Esophagus (tissue), 2 donors: ENCODE measurements around the gene GLI2. TPM values are rescaled to one million over a fixed set of nuclear protein-coding genes. Genes with fewer than 3 reads are reported as not detected.

Source experiments
- H3K27ac ChIP-seq, 2 donors: one replicate each; pipeline ENCODE4 v1.5.1; 2013; ENCODE audit warnings: low read depth in 2 of 2, mild to moderate bottlenecking in 2 of 2, inconsistent platforms in 1 of 2, low read length in 1 of 2, moderate library complexity in 1 of 2
- H3K27me3 ChIP-seq, 2 donors: one replicate each; pipeline ENCODE4 v1.6.1; 2013; ENCODE audit warnings: low read length in 2 of 2, control low read depth in 1 of 2, mild to moderate bottlenecking in 1 of 2; ENCODE audit not compliant: insufficient read depth in 2 of 2, control insufficient read depth in 1 of 2
- H3K36me3 ChIP-seq, 2 donors: one replicate each; pipeline ENCODE4 v1.6.1; 2013; ENCODE audit warnings: low read length in 1 of 2; ENCODE audit not compliant: control insufficient read depth in 2 of 2, insufficient read depth in 2 of 2
- H3K4me1 ChIP-seq, 2 donors: one replicate each; pipeline ENCODE4 v1.6.1; 2013; ENCODE audit warnings: low read length in 1 of 2; ENCODE audit not compliant: control insufficient read depth in 2 of 2, insufficient read depth in 2 of 2
- H3K4me3 ChIP-seq, 2 donors: one replicate each; pipeline ENCODE4 v1.5.1; 2013; ENCODE audit warnings: low read length in 2 of 2, mild to moderate bottlenecking in 2 of 2, low read depth in 1 of 2, moderate library complexity in 1 of 2
- H3K9me3 ChIP-seq, 2 donors: one replicate each; pipeline ENCODE4 v1.6.1; 2013; ENCODE audit warnings: mild to moderate bottlenecking in 2 of 2, low read depth in 1 of 2, low read length in 1 of 2, moderate library complexity in 1 of 2; ENCODE audit not compliant: control insufficient read depth in 2 of 2, insufficient read depth in 1 of 2
- WGBS, 2 donors: extraction: QIAGEN DNeasy Blood & Tissue Kit; methylation state at CpG; one replicate each; pipeline ENCODE4 v1.1.7; 2013; 5-methylcytosine and 5-hydroxymethylcytosine counted together
- polyA plus RNA-seq, 2 donors: library from polyadenylated mRNA; stranded (reverse); fragments of 200-250 nt; gene quantifications; one replicate each; pipeline ENCODE4 v1.2.3, GENCODE V29; 2013
- donor health status: healthy with polysubstance abuse.
- donor health status: Bipolar disorder and iron deficiency.

Gene GLI2
- polyA plus RNA-seq, 2 donors, result 0.31 to 0.35 TPM

GRCh38 chr2:120720746-120721375, 14.8 kb upstream of the GLI2 start:
- no peaks in the 10 kb centered on the region for H3K36me3 ChIP-seq
- 81% methylated on average over 8 of the region's 8 CpGs for WGBS, 2 donors
- no peak overlapping the region for H3K27ac ChIP-seq
- H3K4me3 ChIP-seq, result no peak overlapping the region
- H3K27me3 ChIP-seq, result no peaks in the 10 kb centered on the region
- H3K4me1 ChIP-seq, result no peaks in the 10 kb centered on the region
- peaks cover 0 to 3% of the 10 kb centered on the region in 2 donors for H3K9me3 ChIP-seq

- 40 to 51% methylated on average over 9 of the region's 9 CpGs for WGBS, 2 donors
- Histone ChIP-seq H3K36me3 (no peaks in the 10 kb centered on the region), H3K9me3 (peaks cover 0 to 4% of the 10 kb centered on the region in 2 donors), H3K4me1 (no peaks in the 10 kb centered on the region), H3K27me3 (no peaks in the 10 kb centered on the region), H3K27ac (no peak overlapping the region), H3K4me3 (no peak overlapping the region)
These were observed 13.5 kb upstream of the GLI2 start for GRCh38 chr2:120722246-120722567.

GRCh38 chr2:120722568-120723421, 12.9 kb upstream of the GLI2 start:
- no peaks in the 10 kb centered on the region for H3K27me3 ChIP-seq
- 46 to 47% methylated on average over 11 of the region's 11 CpGs for whole genome bisulfite sequencing, 2 donors
- H3K4me3 ChIP-seq, result no peak overlapping the region
- no peaks in the 10 kb centered on the region for H3K4me1 ChIP-seq
- no peak overlapping the region for H3K27ac ChIP-seq
- no peaks in the 10 kb centered on the region for H3K36me3 ChIP-seq
- H3K9me3 ChIP-seq, result peaks cover 0 to 4% of the 10 kb centered on the region in 2 donors

- H3K27me3 ChIP-seq, result no peaks in the 10 kb centered on the region
- no peak overlapping the region for H3K4me3 ChIP-seq
- no peaks in the 10 kb centered on the region for H3K4me1 ChIP-seq
- H3K9me3 ChIP-seq, result peaks cover 0 to 4% of the 10 kb centered on the region in 2 donors
- no peak overlapping the region for H3K27ac ChIP-seq
- no peaks in the 10 kb centered on the region for H3K36me3 ChIP-seq
These were observed 9.4 kb upstream of the GLI2 start for GRCh38 chr2:120726245-120726644.

- WGBS, 2 donors, result 54 to 56% methylated on average over 8 of the region's 8 CpGs
- H3K4me3 ChIP-seq, result no peak overlapping the region
- H3K4me1 ChIP-seq, result no peaks in the 10 kb centered on the region
- H3K27me3 ChIP-seq, result no peaks in the 10 kb centered on the region
- H3K27ac ChIP-seq, result no peak overlapping the region
- peaks cover 0 to 4% of the 10 kb centered on the region in 2 donors for H3K9me3 ChIP-seq
- H3K36me3 ChIP-seq, result no peaks in the 10 kb centered on the region
These were observed 6.0 kb upstream of the GLI2 start for GRCh38 chr2:120729406-120730399.

- H3K9me3 ChIP-seq, result no peaks in the 10 kb centered on the region
- no peak overlapping the region for H3K27ac ChIP-seq
- H3K4me1 ChIP-seq, result no peaks in the 10 kb centered on the region
- WGBS, 2 donors, result 83 to 93% methylated on average over 5 of the region's 5 CpGs
- H3K36me3 ChIP-seq, result no peaks in the 10 kb centered on the region
- H3K4me3 ChIP-seq, result no peak overlapping the region
- H3K27me3 ChIP-seq, result no peaks in the 10 kb centered on the region
These were observed 4.5 kb upstream of the GLI2 start for GRCh38 chr2:120731175-120731574.

GRCh38 chr2:120732506-120733237, 3.0 kb upstream of the GLI2 start:
- H3K27me3 ChIP-seq, result no peaks in the 10 kb centered on the region
- WGBS, 2 donors, result 81 to 82% methylated on average over 14 of the region's 14 CpGs
- no peaks in the 10 kb centered on the region for H3K36me3 ChIP-seq
- H3K27ac ChIP-seq, result no peak overlapping the region
- no peak overlapping the region for H3K4me3 ChIP-seq
- no peaks in the 10 kb centered on the region for H3K9me3 ChIP-seq
- H3K4me1 ChIP-seq, result peaks cover 2 to 7% of the 10 kb centered on the region in 2 donors

GRCh38 chr2:120733238-120733932, 2.3 kb upstream of the GLI2 start:
- H3K36me3 ChIP-seq, result no peaks in the 10 kb centered on the region
- no peaks in the 10 kb centered on the region for H3K9me3 ChIP-seq
- H3K27ac ChIP-seq, result no peak overlapping the region
- H3K4me1 ChIP-seq, result peaks cover 2 to 7% of the 10 kb centered on the region in 2 donors
- no peaks in the 10 kb centered on the region for H3K27me3 ChIP-seq
- 69 to 71% methylated on average over 10 of the region's 10 CpGs for WGBS, 2 donors
- H3K4me3 ChIP-seq, result no peak overlapping the region
